HCT116 (cell line): ENCODE results near the gene RSRC1.

Source experiments
- JUND ChIP-seq: IDR thresholded peaks from 2 replicates; pipeline ENCODE4 v1.6.1; 2012
- RAD21 ChIP-seq: IDR thresholded peaks from 2 replicates; pipeline ENCODE4 v1.6.1; 2012; ENCODE audit warnings: low read depth, mild to moderate bottlenecking
- YY1 ChIP-seq: IDR thresholded peaks from 2 replicates; pipeline ENCODE4 v1.6.1; 2011; ENCODE audit warnings: low read length, low read depth, moderate library complexity, mild to moderate bottlenecking; ENCODE audit not compliant: insufficient replicate concordance; ENCODE audit errors: extremely low read depth

DNA sequence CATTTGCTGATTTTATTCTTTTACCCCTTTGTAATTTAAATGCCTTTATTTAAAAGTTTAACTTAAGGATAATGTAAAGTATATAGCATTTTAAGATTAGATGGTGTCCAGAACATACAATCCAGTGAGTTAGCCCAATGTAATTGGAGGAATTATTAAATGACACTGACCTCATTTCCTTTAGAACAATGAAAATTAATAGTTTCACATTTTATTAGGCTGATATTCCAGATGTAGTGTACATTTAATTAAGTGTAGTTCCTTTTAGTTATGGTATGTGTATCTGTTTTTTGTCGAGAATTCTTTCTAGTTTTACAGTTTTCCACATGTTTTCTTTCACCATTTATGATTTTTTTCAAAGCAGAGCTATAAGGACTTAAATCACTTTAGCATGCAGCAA is 75.8 kb downstream of the RSRC1 start:
- TF ChIP-seq YY1 (no peak), RAD21 (no peak), JUND (no peak)
